Stimulated activated effector memory CD8-positive, alpha-beta T cell treated with anti-CD3 and anti-CD28 coated beads, Interleukin-12 subunit alpha, Interleukin-12 subunit beta, amount 100 ng/mL, for 72 hours (primary cell): ENCODE measurements around the gene NAA80.
"Not testable (repeated sequence)": the region's sequence is repeated elsewhere in the genome, so short reads cannot be mapped to it uniquely, and the experiment has no call there.

Source experiments
- ATAC-seq: fragments of 150-1000 bp; cut with Tn5 transposase; 2 replicates; pipeline ENCODE4 v1.10.0; 2021
- DNase-seq, 2 donors: peaks; one replicate each; pipeline ENCODE4 v3.0.0; 2021 to 2022; ENCODE audit warnings: low spot score in 2 of 2
- H3K27ac Mint-ChIP-seq: one replicate; pipeline ENCODE4 v1.8.0; 2022; ENCODE audit warnings: mild to moderate bottlenecking, mixed read lengths
- H3K36me3 Mint-ChIP-seq: one replicate; pipeline ENCODE4 v1.8.0; 2022; ENCODE audit warnings: mild to moderate bottlenecking, mixed read lengths
- H3K4me1 Mint-ChIP-seq: one replicate; pipeline ENCODE4 v1.8.0; 2022; ENCODE audit warnings: mixed read lengths
- H3K4me3 Mint-ChIP-seq: one replicate; pipeline ENCODE4 v1.8.0; 2022; ENCODE audit warnings: mild to moderate bottlenecking, mixed read lengths
- H3K9me3 Mint-ChIP-seq: one replicate; pipeline ENCODE4 v1.8.0; 2022; ENCODE audit warnings: mixed read lengths

Gene NAA80

GRCh38 chr3:50322386-50323091, 23.3 kb upstream of the NAA80 start, which contains the start of gene HYAL2:
Gene HYAL2, minus strand, starts transcription at chr3:50322745. Its CDS starts 2,256 bp downstream, at chr3:50320489.
- no peak for DNase-seq
- Mint-ChIP-seq H3K4me3 (peak within 1 kb of the TSS; percentile 78), H3K9me3 (no peaks in the 10 kb centered on the region), H3K27ac (peak within 1 kb of the TSS; percentile 98), H3K4me1 (peaks cover 57% of the 10 kb centered on the region), H3K36me3 (peaks cover 23% of the 10 kb centered on the region)
- no peak for ATAC-seq

- ATAC-seq (no peak), DNase-seq (no peak)
- peaks cover 23% of the 10 kb centered on the region for H3K36me3 Mint-ChIP-seq
- H3K4me1 Mint-ChIP-seq: peaks cover 55% of the 10 kb centered on the region
- peak overlapping the region; percentile 78 for H3K4me3 Mint-ChIP-seq
- no peak overlapping the region for H3K27ac Mint-ChIP-seq
- H3K9me3 Mint-ChIP-seq: no peaks in the 10 kb centered on the region
Measured at GRCh38 chr3:50322115-50322385, 22.8 kb upstream of the NAA80 start.

GRCh38 chr3:50321336-50322114, 22.3 kb upstream of the NAA80 start:
- no peaks in the 10 kb centered on the region for H3K9me3 Mint-ChIP-seq
- peaks cover 23% of the 10 kb centered on the region for H3K36me3 Mint-ChIP-seq
- H3K4me1 Mint-ChIP-seq: peaks cover 55% of the 10 kb centered on the region
- ATAC-seq (peak; percentile 75), DNase-seq (peak; percentile 77 to 95)
- H3K4me3 Mint-ChIP-seq: peak overlapping the region; percentile 78
- peak overlapping the region; percentile 98 for H3K27ac Mint-ChIP-seq

- DNase-seq (no peak), ATAC-seq (peak; percentile 55)
- Mint-ChIP-seq H3K27ac (peak overlapping the region; percentile 98), H3K36me3 (peaks cover 22% of the 10 kb centered on the region), H3K4me3 (peak overlapping the region; percentile 78), H3K9me3 (no peaks in the 10 kb centered on the region), H3K4me1 (peaks cover 54% of the 10 kb centered on the region)
Measured at GRCh38 chr3:50320853-50321335, 21.7 kb upstream of the NAA80 start.

GRCh38 chr3:50319894-50320625, 20.9 kb upstream of the NAA80 start:
- ATAC-seq: no peak
- peaks cover 15% of the 10 kb centered on the region for H3K36me3 Mint-ChIP-seq
- H3K27ac Mint-ChIP-seq: peak overlapping the region; percentile 98
- H3K4me3 Mint-ChIP-seq: peak overlapping the region; percentile 78
- no peaks in the 10 kb centered on the region for H3K9me3 Mint-ChIP-seq
- no peak for DNase-seq
- H3K4me1 Mint-ChIP-seq: peaks cover 59% of the 10 kb centered on the region

- no peak for ATAC-seq
Measured at GRCh38 chr3:50319181-50319893, 20.1 kb upstream of the NAA80 start.

GRCh38 chr3:50318615-50319014, 19.4 kb upstream of the NAA80 start:
- Mint-ChIP-seq H3K36me3 (peaks cover 10% of the 10 kb centered on the region), H3K4me1 (peaks cover 59% of the 10 kb centered on the region), H3K9me3 (no peaks in the 10 kb centered on the region), H3K4me3 (no peak overlapping the region), H3K27ac (no peak overlapping the region)
- no peak for DNase-seq
- ATAC-seq: no peak

More at GRCh38 chr3:50319181-50319893, 20.1 kb upstream of the NAA80 start:
- peaks cover 61% of the 10 kb centered on the region for H3K4me1 Mint-ChIP-seq
- no peaks in the 10 kb centered on the region for H3K9me3 Mint-ChIP-seq
- H3K4me3 Mint-ChIP-seq: peak overlapping the region; percentile 78
- no peak overlapping the region for H3K27ac Mint-ChIP-seq
- no peak for DNase-seq
- H3K36me3 Mint-ChIP-seq: peaks cover 10% of the 10 kb centered on the region

GRCh38 chr3:50318163-50318562, 19.0 kb upstream of the NAA80 start:
- Mint-ChIP-seq H3K4me3 (no peak overlapping the region), H3K9me3 (no peaks in the 10 kb centered on the region), H3K27ac (no peak overlapping the region), H3K4me1 (peaks cover 54% of the 10 kb centered on the region), H3K36me3 (peaks cover 10% of the 10 kb centered on the region)
- no peak for ATAC-seq
- DNase-seq: no peak

- Mint-ChIP-seq H3K36me3 (peaks cover 10% of the 10 kb centered on the region), H3K4me3 (peak overlapping the region; percentile 59), H3K4me1 (peaks cover 47% of the 10 kb centered on the region)
Measured at GRCh38 chr3:50317300-50317699, 18.1 kb upstream of the NAA80 start.

GRCh38 chr3:50316657-50317242, 17.5 kb upstream of the NAA80 start:
- peaks cover 10% of the 10 kb centered on the region for H3K36me3 Mint-ChIP-seq
- H3K4me1 Mint-ChIP-seq: peaks cover 47% of the 10 kb centered on the region
- peak; percentile 86 for ATAC-seq
- H3K9me3 Mint-ChIP-seq: no peaks in the 10 kb centered on the region
- DNase-seq: peak; percentile 57 to 84
- peak overlapping the region; percentile 59 for H3K4me3 Mint-ChIP-seq
- peak overlapping the region; percentile 95 for H3K27ac Mint-ChIP-seq

More at GRCh38 chr3:50317300-50317699, 18.1 kb upstream of the NAA80 start:
- DNase-seq (no peak), ATAC-seq (no peak)
- no peaks in the 10 kb centered on the region for H3K9me3 Mint-ChIP-seq
- peak overlapping the region; percentile 95 for H3K27ac Mint-ChIP-seq

GRCh38 chr3:50314816-50315215, 15.6 kb upstream of the NAA80 start:
- H3K4me3 Mint-ChIP-seq: no peak overlapping the region
- peaks cover 38% of the 10 kb centered on the region for H3K4me1 Mint-ChIP-seq
- peak overlapping the region; percentile 50 for H3K27ac Mint-ChIP-seq
- DNase-seq: no peak
- peaks cover 10% of the 10 kb centered on the region for H3K36me3 Mint-ChIP-seq
- no peaks in the 10 kb centered on the region for H3K9me3 Mint-ChIP-seq
- no peak for ATAC-seq

GRCh38 chr3:50314342-50314741, 15.1 kb upstream of the NAA80 start:
- Mint-ChIP-seq H3K4me1 (peaks cover 34% of the 10 kb centered on the region), H3K9me3 (no peaks in the 10 kb centered on the region), H3K36me3 (peaks cover 10% of the 10 kb centered on the region), H3K27ac (no peak overlapping the region), H3K4me3 (no peak overlapping the region)
- DNase-seq: no peak
- ATAC-seq: no peak

- not testable (repeated sequence) for H3K36me3 Mint-ChIP-seq, H3K27ac Mint-ChIP-seq, DNase-seq, ATAC-seq, H3K9me3 Mint-ChIP-seq, H3K4me3 Mint-ChIP-seq
- peaks cover 17% of the 10 kb centered on the region for H3K4me1 Mint-ChIP-seq
Measured at GRCh38 chr3:50312041-50312440, 12.8 kb upstream of the NAA80 start.

GRCh38 chr3:50304601-50305000, 5.4 kb upstream of the NAA80 start:
- DNase-seq: no peak
- no peaks in the 10 kb centered on the region for H3K36me3 Mint-ChIP-seq

More at GRCh38 chr3:50304601-50305000, 5.4 kb upstream of the NAA80 start:
- no peaks in the 10 kb centered on the region for H3K9me3 Mint-ChIP-seq
- no peak overlapping the region for H3K27ac Mint-ChIP-seq
- H3K4me3 Mint-ChIP-seq: no peak overlapping the region
- H3K4me1 Mint-ChIP-seq: peaks cover 27% of the 10 kb centered on the region
- peak; percentile 78 for ATAC-seq
